KBM-7 (cell line): ENCODE results near the gene SIGLEC10.
"Not testable (repeated sequence)": the region's sequence is repeated elsewhere in the genome, so short reads cannot be mapped to it uniquely, and the experiment has no call there.

Experiments
- DNase-seq: peaks from one replicate; pipeline ENCODE4 v3.0.0-alpha.2; 2015
- in situ Hi-C: fragments of 300-500 bp; cut with MboI; formaldehyde crosslinking; loops from 2 replicates; pipeline ENCODE4 v1.14.3; 2020; ENCODE audit warnings: low sequenced_read_pairs, low pct_unique_long_range_greater_than_20kb, mixed read lengths

SIGLEC10 gene

GRCh38 chr19:51441410-51442390 lies 24.3 kb upstream of the SIGLEC10 start:
- DNase-seq, result peak; percentile 85
- in situ Hi-C loops, result no loop called here

GRCh38 chr19:51440846-51441409 lies 23.5 kb upstream of the SIGLEC10 start:
- in situ Hi-C loops, result no loop called here

GRCh38 chr19:51440052-51440451 lies 22.6 kb upstream of the SIGLEC10 start:
- no peak for DNase-seq
- in situ Hi-C loops, result no loop called here

More at GRCh38 chr19:51440846-51441409, 23.5 kb upstream of the SIGLEC10 start:
- DNase-seq, result no peak

- peak; percentile 64 for DNase-seq
- in situ Hi-C loops, result no loop called here
Measured at GRCh38 chr19:51439021-51439465, 21.6 kb upstream of the SIGLEC10 start.

- DNase-seq, result no peak
- in situ Hi-C loops, result no loop called here
Measured at GRCh38 chr19:51434456-51434855, 17.0 kb upstream of the SIGLEC10 start.

- no peak for DNase-seq
- in situ Hi-C loops, result no loop called here
Measured at GRCh38 chr19:51433043-51433442, 15.6 kb upstream of the SIGLEC10 start.

- in situ Hi-C loops, result no loop called here
- no peak for DNase-seq
Measured at GRCh38 chr19:51431124-51431523, 13.7 kb upstream of the SIGLEC10 start.

- in situ Hi-C loops, result no loop called here
- DNase-seq, result no peak
Measured at GRCh38 chr19:51430221-51430620, 12.8 kb upstream of the SIGLEC10 start.

- DNase-seq, result no peak
- in situ Hi-C loops, result no loop called here
Measured at GRCh38 chr19:51427201-51427600, 9.8 kb upstream of the SIGLEC10 start.

- in situ Hi-C loops, result no loop called here
- peak; percentile 86 for DNase-seq
Measured at GRCh38 chr19:51422053-51422448, 4.6 kb upstream of the SIGLEC10 start.

GRCh38 chr19:51421229-51422052 lies 4.0 kb upstream of the SIGLEC10 start:
- DNase-seq, result peak; percentile 46
- in situ Hi-C loops, result no loop called here

- DNase-seq, in situ Hi-C loops: not testable (repeated sequence)
Measured at GRCh38 chr19:51420511-51420910, 3.1 kb upstream of the SIGLEC10 start.

GRCh38 chr19:51418707-51419106 lies 1.3 kb upstream of the SIGLEC10 start:
- in situ Hi-C loops, result no loop called here
- no peak for DNase-seq

GRCh38 chr19:51417810-51418157 lies 342 bp upstream of the SIGLEC10 start:
- in situ Hi-C loops, result no loop called here
- DNase-seq, result no peak

- in situ Hi-C loops, result not testable (repeated sequence)
Measured at GRCh38 chr19:51416422-51416821, 1.0 kb downstream of the SIGLEC10 start.

GRCh38 chr19:51415187-51415586 lies 2.3 kb downstream of the SIGLEC10 start:
- in situ Hi-C loops, result no loop called here
- no peak for DNase-seq

More at GRCh38 chr19:51416422-51416821, 1.0 kb downstream of the SIGLEC10 start:
- not testable (repeated sequence) for DNase-seq

GRCh38 chr19:51410950-51411748 lies 6.3 kb downstream of the SIGLEC10 start:
- no peak for DNase-seq
- in situ Hi-C loops, result no loop called here

- in situ Hi-C loops, result no loop called here
- peak; percentile 83 for DNase-seq
Measured at GRCh38 chr19:51407511-51408131, 9.8 kb downstream of the SIGLEC10 start.
